BLaER1 treated with 17β-estradiol and CSF1 and Interleukin-3, amounts not matched to agents 10 nM and 100 nM (cell line): ENCODE results near the gene FAM151A.

ENCODE experiments used
- H3K27ac ChIP-seq, 11 experiments: shearing (Covaris generic); formaldehyde crosslinking; 2 replicates each; pipeline ENCODE4 v1.8.1; 2022
- H3K27me3 ChIP-seq, 11 experiments: shearing (Covaris generic); formaldehyde crosslinking; 2 replicates each; pipeline ENCODE4 v1.8.1; 2022
- H3K36me3 ChIP-seq, 11 experiments: shearing (Covaris generic); formaldehyde crosslinking; 2 replicates each; pipeline ENCODE4 v1.8.1; 2022
- H3K4me1 ChIP-seq, 10 experiments: shearing (Covaris generic); formaldehyde crosslinking; 2 replicates each; pipeline ENCODE4 v1.8.1; 2022
- H3K4me2 ChIP-seq, 11 experiments: shearing (Covaris generic); formaldehyde crosslinking; 2 replicates each; pipeline ENCODE4 v1.8.1; 2022
- H3K4me3 ChIP-seq, 10 experiments: shearing (Covaris generic); formaldehyde crosslinking; 2 replicates each; pipeline ENCODE4 v1.8.1; 2022
- H3K9ac ChIP-seq, 11 experiments: shearing (Covaris generic); formaldehyde crosslinking; 2 replicates each; pipeline ENCODE4 v1.8.1; 2022
- H3K9me3 ChIP-seq, 11 experiments: shearing (Covaris generic); formaldehyde crosslinking; replicated peaks in 1 of 11; 2 replicates each; pipeline ENCODE4 v1.8.1; 2022
- H4K20me1 ChIP-seq, 11 experiments: shearing (Covaris generic); formaldehyde crosslinking; 2 replicates each; pipeline ENCODE4 v1.8.1; 2022
- Cebpa-rat ChIP-seq, 11 experiments: shearing (Covaris generic); IDR thresholded peaks; 2 replicates each; pipeline ENCODE4 v1.8.1; 2022

FAM151A gene

GRCh38 chr1:54607821-54608565, 15.3 kb downstream of the FAM151A start:
- peak overlapping the region in 2 of 11 experiments; percentile 35 to 38; a peak in 4 of 22 replicates for H3K27ac ChIP-seq
- H3K4me1 ChIP-seq = peaks cover 12 to 50% (median 41%) of the 10 kb centered on the region in 10 experiments
- peaks cover 0 to 11% (median 0%) of the 10 kb centered on the region in 11 experiments; a peak in 2 of 22 replicates for H4K20me1 ChIP-seq
- H3K4me3 ChIP-seq = no peak overlapping the region
- H3K36me3 ChIP-seq = peaks cover 0 to 46% (median 0%) of the 10 kb centered on the region in 11 experiments; a peak in 3 of 22 replicates
- H3K27me3 ChIP-seq = no peaks in the 10 kb centered on the region
- TF ChIP-seq Cebpa-rat (IDR thresholded peaks at IDR 0.05) = no peak
- H3K4me2 ChIP-seq = peak overlapping the region in 9 of 11 experiments; percentile 5 to 64 (median 37); a peak in 12 of 22 replicates
- H3K9me3 ChIP-seq = no peaks in the 10 kb centered on the region
- no peak overlapping the region for H3K9ac ChIP-seq

- Histone ChIP-seq H3K9ac (no peak overlapping the region), H3K4me2 (no peak overlapping the region), H3K27me3 (no peaks in the 10 kb centered on the region), H3K9me3 (no peaks in the 10 kb centered on the region), H4K20me1 (peaks cover 0 to 11% (median 0%) of the 10 kb centered on the region in 11 experiments; a peak in 2 of 22 replicates), H3K4me1 (peaks cover 12 to 43% (median 41%) of the 10 kb centered on the region in 10 experiments), H3K36me3 (peaks cover 0 to 46% (median 0%) of the 10 kb centered on the region in 11 experiments; a peak in 3 of 22 replicates), H3K4me3 (no peak overlapping the region), H3K27ac (peak overlapping the region in 1 of 11 experiments; percentile 38; a peak in 1 of 22 replicates)
- no peak for TF ChIP-seq Cebpa-rat (IDR thresholded peaks at IDR 0.05)
These were observed 16.4 kb downstream of the FAM151A start for GRCh38 chr1:54606990-54607325.

GRCh38 chr1:54606096-54606989, 17.0 kb downstream of the FAM151A start:
- Histone ChIP-seq H3K4me3 (no peak overlapping the region), H3K27me3 (no peaks in the 10 kb centered on the region), H3K36me3 (peaks cover 0 to 52% (median 0%) of the 10 kb centered on the region in 11 experiments; a peak in 4 of 22 replicates), H4K20me1 (peaks cover 0 to 11% (median 0%) of the 10 kb centered on the region in 11 experiments; a peak in 2 of 22 replicates), H3K4me2 (no peak overlapping the region), H3K9ac (no peak overlapping the region), H3K9me3 (no peaks in the 10 kb centered on the region), H3K4me1 (peaks cover 12 to 43% (median 41%) of the 10 kb centered on the region in 10 experiments), H3K27ac (peak overlapping the region in 1 of 11 experiments; percentile 24; a peak in 1 of 22 replicates)
- no peak for TF ChIP-seq Cebpa-rat (IDR thresholded peaks at IDR 0.05)

- Histone ChIP-seq H3K4me2 (peak overlapping the region; percentile 44 to 70 (median 61)), H3K27me3 (no peaks in the 10 kb centered on the region)
These were observed 18.6 kb downstream of the FAM151A start for GRCh38 chr1:54604572-54605370.

GRCh38 chr1:54604051-54604450, 19.3 kb downstream of the FAM151A start:
- no peak for TF ChIP-seq Cebpa-rat (IDR thresholded peaks at IDR 0.05)
- H3K4me3 ChIP-seq = no peak overlapping the region
- peaks cover 0 to 59% (median 0%) of the 10 kb centered on the region in 11 experiments; a peak in 4 of 22 replicates for H3K36me3 ChIP-seq
- peaks cover 0 to 11% (median 0%) of the 10 kb centered on the region in 11 experiments; a peak in 2 of 22 replicates for H4K20me1 ChIP-seq
- peak overlapping the region in 4 of 11 experiments; percentile 2 to 33 (median 12); a peak in 6 of 22 replicates for H3K9ac ChIP-seq
- H3K9me3 ChIP-seq = no peaks in the 10 kb centered on the region
- peak overlapping the region in 8 of 11 experiments; percentile 23 to 69 (median 54); a peak in 12 of 22 replicates for H3K27ac ChIP-seq
- H3K27me3 ChIP-seq = no peaks in the 10 kb centered on the region
- peaks cover 12 to 36% (median 32%) of the 10 kb centered on the region in 10 experiments for H3K4me1 ChIP-seq
- peak overlapping the region; percentile 44 to 70 (median 61) for H3K4me2 ChIP-seq

More at GRCh38 chr1:54604572-54605370, 18.6 kb downstream of the FAM151A start:
- H3K9me3 ChIP-seq = no peaks in the 10 kb centered on the region
- H3K4me1 ChIP-seq = peaks cover 12 to 43% (median 39%) of the 10 kb centered on the region in 10 experiments
- H3K27ac ChIP-seq = peak overlapping the region in 8 of 11 experiments; percentile 23 to 69 (median 54); a peak in 15 of 22 replicates
- peak overlapping the region in 5 of 11 experiments; percentile 4 to 47 (median 33); a peak in 7 of 22 replicates for H3K9ac ChIP-seq
- H3K36me3 ChIP-seq = peaks cover 0 to 61% (median 0%) of the 10 kb centered on the region in 11 experiments; a peak in 4 of 22 replicates
- H3K4me3 ChIP-seq = no peak overlapping the region
- no peak for TF ChIP-seq Cebpa-rat (IDR thresholded peaks at IDR 0.05)
- H4K20me1 ChIP-seq = peaks cover 0 to 11% (median 0%) of the 10 kb centered on the region in 11 experiments; a peak in 2 of 22 replicates

- H3K27me3 ChIP-seq = no peaks in the 10 kb centered on the region
- peaks cover 0 to 55% (median 0%) of the 10 kb centered on the region in 11 experiments; a peak in 4 of 22 replicates for H3K36me3 ChIP-seq
- H3K9me3 ChIP-seq = no peaks in the 10 kb centered on the region
- peaks cover 0 to 11% (median 0%) of the 10 kb centered on the region in 11 experiments; a peak in 2 of 22 replicates for H4K20me1 ChIP-seq
- peak overlapping the region in 5 of 11 experiments; percentile 48 to 69 (median 64); a peak in 7 of 22 replicates for H3K27ac ChIP-seq
- peak overlapping the region in 1 of 11 experiments; percentile 67; a peak in 3 of 22 replicates for H3K4me2 ChIP-seq
- H3K9ac ChIP-seq = no peak overlapping the region
- no peak for TF ChIP-seq Cebpa-rat (IDR thresholded peaks at IDR 0.05)
- H3K4me3 ChIP-seq = no peak overlapping the region
- peaks cover 12 to 28% (median 24%) of the 10 kb centered on the region in 10 experiments for H3K4me1 ChIP-seq
These were observed 20.1 kb downstream of the FAM151A start for GRCh38 chr1:54603241-54603640.

GRCh38 chr1:54602554-54602953, 20.8 kb downstream of the FAM151A start:
- no peak for TF ChIP-seq Cebpa-rat (IDR thresholded peaks at IDR 0.05)
- Histone ChIP-seq H3K9ac (no peak overlapping the region), H3K36me3 (peaks cover 0 to 55% (median 0%) of the 10 kb centered on the region in 11 experiments; a peak in 3 of 22 replicates), H3K9me3 (no peaks in the 10 kb centered on the region), H3K4me1 (peaks cover 12 to 21% (median 18%) of the 10 kb centered on the region in 10 experiments), H3K27me3 (no peaks in the 10 kb centered on the region), H4K20me1 (peaks cover 0 to 11% (median 0%) of the 10 kb centered on the region in 11 experiments; a peak in 2 of 22 replicates), H3K4me3 (no peak overlapping the region), H3K4me2 (no peak overlapping the region), H3K27ac (no peak overlapping the region)
